HL-60 (cell line): ENCODE data around the gene KAT14.

Experiments used
- GABPA ChIP-seq: IDR thresholded peaks from 2 replicates; pipeline ENCODE4 v1.6.1; 2012; ENCODE audit warnings: low read depth
- POLR2AphosphoS5 ChIP-seq: IDR thresholded peaks from 2 replicates; pipeline ENCODE4 v1.6.1; 2012; ENCODE audit warnings: low read depth
- TF ChIP-seq, protein P1 (sequence below): IDR thresholded peaks from 2 replicates; pipeline ENCODE4 v1.6.1; 2012; ENCODE audit warnings: low read depth; ENCODE audit not compliant: insufficient replicate concordance

- TF ChIP-seq GABPA (no peak), POLR2AphosphoS5 (no peak)
- TF ChIP-seq, protein P1, sequence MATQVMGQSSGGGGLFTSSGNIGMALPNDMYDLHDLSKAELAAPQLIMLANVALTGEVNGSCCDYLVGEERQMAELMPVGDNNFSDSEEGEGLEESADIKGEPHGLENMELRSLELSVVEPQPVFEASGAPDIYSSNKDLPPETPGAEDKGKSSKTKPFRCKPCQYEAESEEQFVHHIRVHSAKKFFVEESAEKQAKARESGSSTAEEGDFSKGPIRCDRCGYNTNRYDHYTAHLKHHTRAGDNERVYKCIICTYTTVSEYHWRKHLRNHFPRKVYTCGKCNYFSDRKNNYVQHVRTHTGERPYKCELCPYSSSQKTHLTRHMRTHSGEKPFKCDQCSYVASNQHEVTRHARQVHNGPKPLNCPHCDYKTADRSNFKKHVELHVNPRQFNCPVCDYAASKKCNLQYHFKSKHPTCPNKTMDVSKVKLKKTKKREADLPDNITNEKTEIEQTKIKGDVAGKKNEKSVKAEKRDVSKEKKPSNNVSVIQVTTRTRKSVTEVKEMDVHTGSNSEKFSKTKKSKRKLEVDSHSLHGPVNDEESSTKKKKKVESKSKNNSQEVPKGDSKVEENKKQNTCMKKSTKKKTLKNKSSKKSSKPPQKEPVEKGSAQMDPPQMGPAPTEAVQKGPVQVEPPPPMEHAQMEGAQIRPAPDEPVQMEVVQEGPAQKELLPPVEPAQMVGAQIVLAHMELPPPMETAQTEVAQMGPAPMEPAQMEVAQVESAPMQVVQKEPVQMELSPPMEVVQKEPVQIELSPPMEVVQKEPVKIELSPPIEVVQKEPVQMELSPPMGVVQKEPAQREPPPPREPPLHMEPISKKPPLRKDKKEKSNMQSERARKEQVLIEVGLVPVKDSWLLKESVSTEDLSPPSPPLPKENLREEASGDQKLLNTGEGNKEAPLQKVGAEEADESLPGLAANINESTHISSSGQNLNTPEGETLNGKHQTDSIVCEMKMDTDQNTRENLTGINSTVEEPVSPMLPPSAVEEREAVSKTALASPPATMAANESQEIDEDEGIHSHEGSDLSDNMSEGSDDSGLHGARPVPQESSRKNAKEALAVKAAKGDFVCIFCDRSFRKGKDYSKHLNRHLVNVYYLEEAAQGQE, result no peak
Measured at GRCh38 chr20:18187020-18187419, 49.4 kb downstream of the KAT14 start.
